HG02571 (cell line): ENCODE results near the gene ZBTB8A.
A peak's percentile ranks its signal among the peaks of the same experiment; 100 is the strongest.
"Not testable (repeated sequence)": the region's sequence is repeated elsewhere in the genome, so short reads cannot be mapped to it uniquely, and the experiment has no call there.

Source experiments
- ATAC-seq: cut with Tn5 transposase; IDR thresholded peaks from one replicate; pipeline ENCODE4 v1.9.1; 2021; ENCODE audit warnings: mild to moderate bottlenecking, moderate library complexity; ENCODE audit not compliant: unreplicated experiment

Gene ZBTB8A

GRCh38 chr1:32618673-32619221 lies 79.5 kb downstream of the ZBTB8A start:
- no peak for ATAC-seq

GRCh38 chr1:32619701-32620485 lies 80.7 kb downstream of the ZBTB8A start:
- ATAC-seq: peak; percentile 79

DNA sequence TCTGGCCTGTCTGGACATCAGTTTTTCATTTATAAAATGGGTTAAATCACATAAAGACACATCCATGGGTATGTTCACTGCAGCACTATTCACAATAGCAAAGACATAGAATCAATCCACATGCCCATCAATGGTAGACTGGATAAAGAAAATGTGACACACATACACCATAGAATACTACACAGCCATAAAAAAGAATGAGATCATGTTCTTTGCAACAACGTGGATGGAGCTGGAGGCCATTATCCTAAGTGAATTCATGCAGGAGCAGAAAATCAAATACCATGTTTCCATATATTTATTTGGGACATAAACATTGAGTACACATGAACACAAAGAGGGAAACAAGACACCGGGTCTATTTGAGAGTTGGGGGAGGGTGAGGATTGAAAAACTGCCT lies 83.0 kb downstream of the ZBTB8A start:
- no peak for ATAC-seq

- no peak for ATAC-seq
Observed at GRCh38 chr1:32622806-32623681, 83.8 kb downstream of the ZBTB8A start.

- ATAC-seq: no peak
Observed at GRCh38 chr1:32623775-32624174, 84.5 kb downstream of the ZBTB8A start.

GRCh38 chr1:32626176-32626575 lies 86.9 kb downstream of the ZBTB8A start:
- no peak for ATAC-seq

DNA sequence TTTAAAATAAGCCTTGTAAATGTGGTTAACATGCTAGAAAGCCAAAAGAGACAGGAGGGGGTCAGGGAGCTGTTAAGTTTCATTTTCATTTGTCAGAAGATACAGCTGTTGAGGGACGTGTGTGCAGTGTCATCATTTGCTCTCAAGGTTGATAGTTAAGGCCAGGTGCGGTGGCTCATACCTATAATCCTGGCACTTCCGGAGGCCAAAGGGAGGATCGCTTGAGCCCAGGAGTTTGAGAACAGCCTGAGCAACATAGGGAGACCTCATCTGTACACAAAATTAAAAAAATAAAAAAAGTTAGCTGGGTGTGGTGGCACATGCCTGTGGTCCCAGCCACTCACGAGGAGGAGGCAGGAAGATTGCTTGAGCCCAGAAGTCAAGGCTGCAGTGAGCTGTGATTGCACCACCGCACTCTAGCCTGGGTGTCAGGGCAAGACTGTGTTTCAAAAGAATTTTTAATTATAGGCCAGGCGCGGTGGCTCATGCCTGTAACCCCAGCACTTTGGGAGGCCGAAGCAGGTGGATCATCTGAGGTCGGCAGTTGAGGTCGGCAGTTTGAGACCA lies 88.5 kb downstream of the ZBTB8A start:
- peak; percentile 49 for ATAC-seq

DNA sequence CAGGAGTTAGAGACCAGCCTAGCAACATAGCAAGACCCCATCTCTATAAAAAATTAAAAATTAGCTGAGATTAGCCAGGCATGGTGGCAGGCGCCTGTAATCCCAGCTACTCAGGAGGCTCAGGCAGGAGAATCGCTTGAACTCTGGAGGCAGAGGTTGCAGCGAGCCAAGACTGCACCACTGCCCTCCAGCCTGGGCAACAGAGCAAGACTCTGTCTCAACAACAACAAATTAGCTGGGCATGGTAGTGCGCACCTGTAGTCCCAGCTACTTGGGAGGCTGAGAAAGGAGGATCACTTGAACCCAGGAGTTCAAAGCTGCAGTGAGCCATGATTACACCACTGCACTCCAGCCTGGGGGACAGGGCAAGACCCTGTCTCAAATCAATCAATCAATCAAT lies 90.9 kb downstream of the ZBTB8A start:
- not testable (repeated sequence) for ATAC-seq

GRCh38 chr1:32632829-32633228 lies 93.6 kb downstream of the ZBTB8A start:
- ATAC-seq: no peak

- no peak for ATAC-seq
Observed at GRCh38 chr1:32635508-32636277, 96.5 kb downstream of the ZBTB8A start.

DNA sequence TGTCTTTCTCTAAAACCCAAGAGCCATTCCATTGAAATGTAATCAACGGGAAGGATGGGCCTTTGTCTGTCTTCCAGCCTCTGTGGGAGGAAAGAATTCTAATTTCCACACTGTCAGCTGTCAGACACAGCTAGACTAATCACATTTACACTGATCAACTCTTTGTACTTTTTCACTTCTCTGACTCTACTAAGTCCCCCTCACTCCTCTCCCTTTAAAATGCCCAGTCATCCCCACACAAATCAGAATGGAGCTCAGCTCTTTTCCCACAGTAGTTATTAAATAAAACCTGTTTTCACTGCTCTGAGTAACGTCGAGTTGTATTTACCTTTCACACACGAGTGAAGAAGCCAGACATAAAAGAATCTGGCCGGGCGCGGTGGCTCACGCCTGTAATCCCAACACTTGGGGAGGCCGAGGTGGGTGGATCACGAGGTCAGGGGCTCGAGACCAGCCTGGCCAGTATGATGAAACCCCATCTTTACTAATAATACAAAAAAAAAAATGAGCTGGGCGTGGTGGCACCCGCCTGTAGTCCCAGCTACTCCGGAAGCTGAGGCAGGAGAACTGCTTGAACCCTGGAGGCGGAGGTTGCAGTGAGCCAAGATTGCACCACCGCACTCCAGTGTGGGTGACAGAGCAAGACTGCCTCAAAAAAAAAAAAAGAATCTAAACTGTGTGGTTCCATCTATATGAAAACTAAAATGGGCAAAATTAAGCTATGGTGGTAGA lies 97.9 kb downstream of the ZBTB8A start:
- no peak for ATAC-seq

DNA sequence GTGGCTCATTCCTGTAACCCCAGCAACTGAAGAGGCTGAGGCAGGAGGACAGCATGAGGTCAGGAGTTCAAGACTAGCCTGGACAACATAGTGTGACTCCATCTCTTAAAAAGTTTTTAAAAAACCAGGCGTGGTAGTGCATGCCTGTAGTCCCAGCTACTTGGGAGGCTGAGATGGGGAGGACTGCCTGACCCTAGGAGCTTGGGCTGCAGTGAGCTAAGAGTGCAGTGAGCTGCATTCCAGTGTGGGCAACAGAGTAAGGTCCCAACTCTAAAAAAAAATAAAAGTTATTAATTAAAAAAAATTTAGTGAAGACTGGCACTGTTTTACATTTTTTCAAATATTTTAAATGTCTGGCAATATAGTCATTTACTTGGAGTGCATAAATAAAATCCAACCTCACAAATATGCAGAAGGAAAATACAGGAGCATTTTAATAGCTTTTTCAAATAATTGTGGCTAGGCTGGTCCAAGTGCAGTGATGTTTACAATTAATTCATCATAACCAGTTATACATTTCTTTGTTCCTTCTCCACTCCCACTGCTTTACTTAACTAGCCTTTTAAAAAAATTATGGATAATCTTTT lies 100.4 kb downstream of the ZBTB8A start:
- ATAC-seq: no peak

- not testable (repeated sequence) for ATAC-seq
Observed at GRCh38 chr1:32642292-32642827, 103.1 kb downstream of the ZBTB8A start.

- ATAC-seq: no peak
Observed at GRCh38 chr1:32644426-32644825, 105.2 kb downstream of the ZBTB8A start.

GRCh38 chr1:32647308-32648134 lies 108.3 kb downstream of the ZBTB8A start:
- ATAC-seq: no peak

- ATAC-seq: peak; percentile 58
Observed at GRCh38 chr1:32650248-32650751, 111.1 kb downstream of the ZBTB8A start, which contains the start of gene ZBTB8OS. Gene ZBTB8OS (minus strand): TSS chr1:32650550. CDS start chr1:32650529, 21 bp downstream.

- peak; percentile 84 for ATAC-seq
Observed at GRCh38 chr1:32650752-32651460, 111.7 kb downstream of the ZBTB8A start, which contains the start of gene RBBP4. Gene RBBP4 (plus strand): TSS chr1:32651208. CDS start chr1:32651307, 99 bp downstream.
